ENCODE data around the gene ZNF208. TPM values are rescaled to one million over a fixed set of nuclear protein-coding genes. Genes with fewer than 3 reads are reported as not detected.
"Not testable (repeated sequence)": the region's sequence is repeated elsewhere in the genome, so short reads cannot be mapped to it uniquely, and the experiment has no call there.

ZNF208 gene
- polyA plus RNA-seq, 2 of the 4 experiments (the other 2 are of a cell fraction), result not detected

GRCh38 chr19:21891086-21891485 lies 119.7 kb downstream of the ZNF208 start:
- H3K27ac ChIP-seq, result no peak overlapping the region
- WGBS (ENCODE audit: missing lambda C conversion rate), result 7% methylated on average over 1 of the region's 1 CpG
- FAIRE-seq (no peak), ATAC-seq (no peak), DNase-seq (ENCODE audit: low read depth in 1 of 2, low spot score in 1 of 2) (no peak)
- peaks cover 3% of the 10 kb centered on the region; the same call in 1 of the 3 replicates for H3K9me3 ChIP-seq
- no peak overlapping the region for H3K4me2 ChIP-seq
- ChIA-PET CTCF (no interaction called here), POLR2A (no interaction called here)
- no peak overlapping the region for H3K4me3 ChIP-seq
- TF ChIP-seq MAZ (IDR thresholded peaks at IDR 0.05; ENCODE audit: borderline replicate concordance, low read depth, low read length) (no peak), CBX8 (IDR thresholded peaks at IDR 0.05) (no peak), NR3C1 (IDR thresholded peaks at IDR 0.05) (no peak), ATOH8 (CRISPR knock-in tag; IDR thresholded peaks at IDR 0.05; ENCODE audit: low read depth) (no peak), MYC (IDR thresholded peaks at IDR 0.05; ENCODE audit: borderline replicate concordance, low read length) (no peak)
- no peaks in the 10 kb centered on the region for H3K4me1 ChIP-seq

- POLR2A ChIA-PET; H3K27ac ChIP-seq; DNase-seq (ENCODE audit: low read depth in 1 of 2, low spot score in 1 of 2); H3K9me3 ChIP-seq; CTCF ChIA-PET; ATAC-seq; H3K4me3 ChIP-seq; H3K4me1 ChIP-seq; H3K4me2 ChIP-seq; FAIRE-seq: not testable (repeated sequence)
- WGBS (ENCODE audit: missing lambda C conversion rate), result 30% methylated on average over 9 of the region's 9 CpGs
- peak; percentile 10 to 39; a peak in 2 of 5 replicates for TF ChIP-seq RAD21 (conservative IDR thresholded peaks at IDR 0.05 in 1 of 2, IDR thresholded peaks at IDR 0.05 in 1 of 2)
These were observed 120.7 kb downstream of the ZNF208 start for GRCh38 chr19:21890017-21890416.

GRCh38 chr19:21885516-21885915 lies 125.2 kb downstream of the ZNF208 start:
- H3K4me2 ChIP-seq; FAIRE-seq; CTCF ChIA-PET; H3K9me3 ChIP-seq; H3K4me3 ChIP-seq; DNase-seq (ENCODE audit: low read depth in 1 of 2, low spot score in 1 of 2); H3K4me1 ChIP-seq; POLR2A ChIA-PET; H3K27ac ChIP-seq; ATAC-seq: not testable (repeated sequence)
- WGBS (ENCODE audit: missing lambda C conversion rate), result 0% methylated on average over 2 of the region's 2 CpGs

GRCh38 chr19:21884786-21885185 lies 126.0 kb downstream of the ZNF208 start:
- H3K4me1 ChIP-seq; POLR2A ChIA-PET; DNase-seq (ENCODE audit: low read depth in 1 of 2, low spot score in 1 of 2); H3K4me2 ChIP-seq; H3K4me3 ChIP-seq; CTCF ChIA-PET; H3K27ac ChIP-seq; FAIRE-seq; H3K9me3 ChIP-seq; ATAC-seq: not testable (repeated sequence)
- WGBS (ENCODE audit: missing lambda C conversion rate), result 18% methylated on average over 8 of the region's 8 CpGs

- 19% methylated on average over 10 of the region's 10 CpGs for WGBS (ENCODE audit: missing lambda C conversion rate)
- Histone ChIP-seq H3K27ac (no peak overlapping the region), H3K9me3 (peaks cover 14% of the 10 kb centered on the region; the same call in 2 of the 3 replicates), H3K4me2 (no peak overlapping the region), H3K4me3 (no peak overlapping the region), H3K4me1 (no peaks in the 10 kb centered on the region)
- POLR2A ChIA-PET, result no interaction called here
- CTCF ChIA-PET, result no interaction called here
- ATAC-seq (no peak), FAIRE-seq (no peak), DNase-seq (ENCODE audit: low read depth in 1 of 2, low spot score in 1 of 2) (no peak)
- no peak for TF ChIP-seq SMC3 (IDR thresholded peaks at IDR 0.05)
- no peak for TF ChIP-seq EHMT2 (IDR thresholded peaks at IDR 0.05; ENCODE audit: low read depth)
- no peak for TF ChIP-seq BCL3 (IDR thresholded peaks at IDR 0.05)
- no peak for TF ChIP-seq NFE2L2 (conservative IDR thresholded peaks at IDR 0.05; ENCODE audit: low read length)
- TF ChIP-seq ZNF302 (CRISPR knock-in tag; IDR thresholded peaks at IDR 0.05), result no peak
- no peak for TF ChIP-seq KDM1A (IDR thresholded peaks at IDR 0.05; ENCODE audit: low read depth)
- TF ChIP-seq ELK1 (IDR thresholded peaks at IDR 0.05; ENCODE audit: low read depth, low read length), result no peak
- no peak for TF ChIP-seq PBX3 (IDR thresholded peaks at IDR 0.05)
- no peak for TF ChIP-seq CBX8 (IDR thresholded peaks at IDR 0.05)
- TF ChIP-seq POLR2AphosphoS2 (conservative IDR thresholded peaks at IDR 0.05; ENCODE audit: low read length), result no peak
- no peak for TF ChIP-seq RFX5 (IDR thresholded peaks at IDR 0.05)
These were observed 127.2 kb downstream of the ZNF208 start for GRCh38 chr19:21883516-21883915.

Measured in A549 (cell line).